ENCODE measurements around the gene NDUFA13.
A peak's percentile ranks its signal among the peaks of the same experiment; 100 is the strongest.

The NDUFA13 gene

DNA sequence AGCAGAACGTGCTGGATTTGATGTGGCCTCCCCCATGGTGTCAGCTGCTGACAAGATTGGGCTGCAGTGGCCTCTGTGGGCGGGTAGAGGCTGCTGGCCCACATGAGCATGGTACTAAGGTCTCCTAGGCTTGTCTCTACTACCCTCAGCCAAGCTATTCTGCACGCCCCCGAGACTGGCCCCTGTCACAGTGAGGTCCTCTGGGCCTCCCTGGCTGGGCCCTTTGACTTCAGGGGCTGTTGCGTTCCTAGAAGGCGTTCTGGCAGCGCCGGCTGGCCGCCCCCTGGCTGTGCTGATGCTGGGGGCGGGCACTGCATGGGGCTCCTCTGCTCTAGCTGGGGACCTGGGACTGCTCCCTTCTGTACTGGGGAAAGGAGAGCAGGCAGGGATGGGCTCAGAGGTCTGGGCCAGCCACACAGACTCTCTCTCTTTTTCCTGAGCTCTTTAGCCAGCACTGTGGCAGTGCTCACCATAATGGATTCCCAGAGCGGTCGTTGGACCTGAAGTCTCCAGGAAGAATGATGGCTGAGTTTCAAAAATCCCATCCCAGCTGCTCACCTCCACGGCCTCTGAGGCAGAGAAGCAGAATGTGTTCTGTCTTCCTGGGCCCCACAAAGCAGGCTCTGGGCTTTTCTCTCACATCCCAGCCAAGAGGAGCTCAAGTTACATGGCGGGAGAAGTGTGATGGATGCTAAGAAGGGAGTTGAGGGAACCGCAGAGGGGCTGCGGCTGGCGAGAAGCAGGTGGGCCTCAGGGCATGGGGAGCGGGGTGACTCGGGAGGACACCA is 33.0 kb upstream of the NDUFA13 start:
- H3K36me3 ChIP-seq (ENCODE audit: insufficient read depth, low read length) = no peaks in the 10 kb centered on the region
- no peak overlapping the region for H2AFZ ChIP-seq (ENCODE audit: low read length, unreplicated experiment)
- H3K79me2 ChIP-seq (ENCODE audit: control insufficient read depth, insufficient read depth, low read length, unreplicated experiment) = peaks cover 31% of the 10 kb centered on the region
- H3K4me3 ChIP-seq (ENCODE audit: low read depth, low read length) = no peak overlapping the region
- H3K27me3 ChIP-seq (ENCODE audit: insufficient read depth, low read length) = no peaks in the 10 kb centered on the region
- no peak overlapping the region for H3K27ac ChIP-seq (ENCODE audit: low read depth, low read length)
- H3K4me1 ChIP-seq (ENCODE audit: control insufficient read depth, insufficient read depth, low read length, unreplicated experiment) = peaks cover 16% of the 10 kb centered on the region

- no peaks in the 10 kb centered on the region for H3K27me3 ChIP-seq (ENCODE audit: insufficient read depth, low read length)
- no peak overlapping the region for H2AFZ ChIP-seq (ENCODE audit: low read length, unreplicated experiment)
- peaks cover 35% of the 10 kb centered on the region for H3K4me1 ChIP-seq (ENCODE audit: control insufficient read depth, insufficient read depth, low read length, unreplicated experiment)
- H3K27ac ChIP-seq (ENCODE audit: low read depth, low read length) = no peak overlapping the region
- peaks cover 29% of the 10 kb centered on the region for H3K79me2 ChIP-seq (ENCODE audit: control insufficient read depth, insufficient read depth, low read length, unreplicated experiment)
- H3K36me3 ChIP-seq (ENCODE audit: insufficient read depth, low read length) = no peaks in the 10 kb centered on the region
- H3K4me3 ChIP-seq (ENCODE audit: low read depth, low read length) = no peak overlapping the region
These were observed 30.6 kb upstream of the NDUFA13 start for GRCh38 chr19:19485161-19485997.

DNA sequence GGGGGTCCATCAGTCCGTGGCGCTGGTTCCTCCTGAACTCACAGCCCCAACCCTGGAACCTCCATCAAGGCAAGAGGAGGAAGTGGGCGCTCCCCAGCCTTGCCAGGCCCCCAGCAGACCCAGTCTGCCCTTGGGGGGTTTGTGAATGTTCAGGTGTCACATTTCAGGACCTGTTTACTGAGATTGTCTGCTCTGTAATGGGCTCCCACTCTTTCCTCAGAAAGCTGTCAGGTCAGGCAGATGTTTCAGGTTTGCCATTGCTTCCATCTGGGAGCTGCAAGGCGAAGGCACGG is 30.1 kb upstream of the NDUFA13 start:
- no peak overlapping the region for H3K4me3 ChIP-seq (ENCODE audit: low read depth, low read length)
- H3K79me2 ChIP-seq (ENCODE audit: control insufficient read depth, insufficient read depth, low read length, unreplicated experiment) = peaks cover 30% of the 10 kb centered on the region
- H2AFZ ChIP-seq (ENCODE audit: low read length, unreplicated experiment) = no peak overlapping the region
- peaks cover 35% of the 10 kb centered on the region for H3K4me1 ChIP-seq (ENCODE audit: control insufficient read depth, insufficient read depth, low read length, unreplicated experiment)
- no peak overlapping the region for H3K27ac ChIP-seq (ENCODE audit: low read depth, low read length)
- H3K36me3 ChIP-seq (ENCODE audit: insufficient read depth, low read length) = no peaks in the 10 kb centered on the region
- H3K27me3 ChIP-seq (ENCODE audit: insufficient read depth, low read length) = no peaks in the 10 kb centered on the region

GRCh38 chr19:19486343-19487076 is 29.5 kb upstream of the NDUFA13 start:
- Histone ChIP-seq H3K4me3 (ENCODE audit: low read depth, low read length) (no peak overlapping the region), H3K27me3 (ENCODE audit: insufficient read depth, low read length) (no peaks in the 10 kb centered on the region), H3K79me2 (ENCODE audit: control insufficient read depth, insufficient read depth, low read length, unreplicated experiment) (peaks cover 32% of the 10 kb centered on the region), H2AFZ (ENCODE audit: low read length, unreplicated experiment) (no peak overlapping the region), H3K36me3 (ENCODE audit: insufficient read depth, low read length) (no peaks in the 10 kb centered on the region), H3K27ac (ENCODE audit: low read depth, low read length) (no peak overlapping the region), H3K4me1 (ENCODE audit: control insufficient read depth, insufficient read depth, low read length, unreplicated experiment) (peaks cover 35% of the 10 kb centered on the region)

GRCh38 chr19:19487077-19487949 is 28.7 kb upstream of the NDUFA13 start:
- Histone ChIP-seq H3K4me3 (ENCODE audit: low read depth, low read length) (no peak overlapping the region), H3K27ac (ENCODE audit: low read depth, low read length) (peak overlapping the region; percentile 96), H3K27me3 (ENCODE audit: insufficient read depth, low read length) (no peaks in the 10 kb centered on the region), H3K4me1 (ENCODE audit: control insufficient read depth, insufficient read depth, low read length, unreplicated experiment) (peaks cover 35% of the 10 kb centered on the region), H3K79me2 (ENCODE audit: control insufficient read depth, insufficient read depth, low read length, unreplicated experiment) (peaks cover 31% of the 10 kb centered on the region), H2AFZ (ENCODE audit: low read length, unreplicated experiment) (no peak overlapping the region), H3K36me3 (ENCODE audit: insufficient read depth, low read length) (no peaks in the 10 kb centered on the region)

GRCh38 chr19:19487950-19488874 is 27.8 kb upstream of the NDUFA13 start:
- peak overlapping the region; percentile 96 for H3K27ac ChIP-seq (ENCODE audit: low read depth, low read length)
- no peaks in the 10 kb centered on the region for H3K36me3 ChIP-seq (ENCODE audit: insufficient read depth, low read length)
- H2AFZ ChIP-seq (ENCODE audit: low read length, unreplicated experiment) = no peak overlapping the region
- no peak overlapping the region for H3K4me3 ChIP-seq (ENCODE audit: low read depth, low read length)
- peaks cover 35% of the 10 kb centered on the region for H3K4me1 ChIP-seq (ENCODE audit: control insufficient read depth, insufficient read depth, low read length, unreplicated experiment)
- no peaks in the 10 kb centered on the region for H3K27me3 ChIP-seq (ENCODE audit: insufficient read depth, low read length)
- peaks cover 26% of the 10 kb centered on the region for H3K79me2 ChIP-seq (ENCODE audit: control insufficient read depth, insufficient read depth, low read length, unreplicated experiment)

DNA sequence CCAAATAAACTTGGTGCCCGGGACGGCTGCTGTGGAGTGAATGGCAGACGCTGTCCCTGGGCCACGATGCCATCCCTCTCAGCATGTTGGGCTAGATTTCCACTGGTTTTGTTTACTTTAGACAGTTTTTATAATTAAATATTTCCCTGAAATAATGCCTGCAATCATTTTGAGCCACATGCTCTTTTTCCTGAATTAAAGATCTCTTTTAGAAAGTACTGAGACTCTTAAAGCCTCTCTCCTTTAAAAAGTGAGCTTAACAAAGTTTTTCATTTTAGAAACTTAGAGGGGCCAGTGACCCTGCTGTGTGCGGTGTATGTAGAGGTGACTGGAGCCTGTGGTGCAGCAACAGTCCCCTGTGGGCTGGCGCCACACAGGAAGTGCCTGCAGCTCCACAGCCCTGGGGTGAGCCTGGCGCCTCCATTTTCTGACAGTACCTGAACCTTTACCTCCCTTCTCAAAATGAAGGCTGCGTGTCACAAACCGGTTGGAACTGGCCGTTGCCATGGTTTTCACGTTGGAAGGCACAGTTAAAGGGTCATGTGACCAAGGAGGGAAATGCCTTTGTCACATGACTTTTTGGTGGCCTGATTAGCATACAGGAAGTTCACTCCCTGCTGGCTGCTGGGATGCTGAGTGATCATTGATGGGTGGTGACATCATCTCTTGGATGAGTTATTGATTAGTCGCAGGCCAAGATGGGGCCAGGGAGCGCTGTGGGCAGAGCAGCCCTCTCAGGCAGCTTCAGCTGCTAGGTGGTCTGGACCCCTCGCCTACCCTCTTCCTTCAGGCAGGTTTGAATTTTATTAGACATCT is 26.9 kb upstream of the NDUFA13 start:
- Histone ChIP-seq H3K27me3 (ENCODE audit: insufficient read depth, low read length) (no peaks in the 10 kb centered on the region), H3K4me1 (ENCODE audit: control insufficient read depth, insufficient read depth, low read length, unreplicated experiment) (peaks cover 35% of the 10 kb centered on the region), H3K4me3 (ENCODE audit: low read depth, low read length) (no peak overlapping the region), H3K27ac (ENCODE audit: low read depth, low read length) (peak overlapping the region; percentile 96), H2AFZ (ENCODE audit: low read length, unreplicated experiment) (peak overlapping the region; percentile 39), H3K79me2 (ENCODE audit: control insufficient read depth, insufficient read depth, low read length, unreplicated experiment) (peaks cover 24% of the 10 kb centered on the region), H3K36me3 (ENCODE audit: insufficient read depth, low read length) (no peaks in the 10 kb centered on the region)

DNA sequence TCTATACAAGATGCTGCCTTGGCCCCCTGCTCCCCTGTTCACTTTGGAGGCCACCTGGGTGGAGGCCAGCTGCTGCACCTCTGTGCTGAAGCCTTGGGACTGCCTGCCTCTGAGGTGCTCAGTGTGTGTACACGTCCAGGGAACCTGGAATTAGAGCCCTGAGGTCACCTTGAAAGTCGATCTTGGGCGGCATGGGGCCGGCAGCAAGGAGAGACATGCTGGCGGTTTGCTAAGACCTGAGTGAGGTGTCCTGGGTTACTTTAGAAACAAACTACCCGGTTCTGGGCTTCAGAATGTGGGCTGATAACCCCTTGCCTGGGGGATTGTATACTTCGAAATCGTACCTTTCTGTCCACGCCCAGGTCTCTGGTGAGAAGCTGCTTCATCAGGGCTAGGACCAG is 26.2 kb upstream of the NDUFA13 start:
- Histone ChIP-seq H2AFZ (ENCODE audit: low read length, unreplicated experiment) (no peak overlapping the region), H3K4me1 (ENCODE audit: control insufficient read depth, insufficient read depth, low read length, unreplicated experiment) (peaks cover 33% of the 10 kb centered on the region), H3K27me3 (ENCODE audit: insufficient read depth, low read length) (no peaks in the 10 kb centered on the region), H3K27ac (ENCODE audit: low read depth, low read length) (peak overlapping the region; percentile 96), H3K79me2 (ENCODE audit: control insufficient read depth, insufficient read depth, low read length, unreplicated experiment) (peaks cover 23% of the 10 kb centered on the region), H3K36me3 (ENCODE audit: insufficient read depth, low read length) (no peaks in the 10 kb centered on the region), H3K4me3 (ENCODE audit: low read depth, low read length) (no peak overlapping the region; the same call in 1 of the 2 replicates)

Measured in ACC112 (cell line).